A172 (cell line): Measurements from ENCODE around the gene MAP2K5. TPM values are rescaled to one million over a fixed set of nuclear protein-coding genes. Genes with fewer than 3 reads are reported as not detected.
A peak's percentile ranks its signal among the peaks of the same experiment; 100 is the strongest.

ENCODE experiments used
- DNase-seq: peaks from one replicate; pipeline ENCODE4 v3.0.0-alpha.2; 2015; ENCODE audit warnings: low spot score
- total RNA-seq: library from RNA; depleted of rRNA; stranded (reverse); fragments of >200 nt; shearing (Covaris generic); gene quantifications from 2 replicates; pipeline ENCODE4 v1.2.3, GENCODE V29; 2014

Gene MAP2K5
- total RNA-seq, 1 experiment from 2014 or later, result 5.7 TPM

- DNase-seq, result no peak
Measured at GRCh38 chr15:67824976-67825880, 282.7 kb downstream of the MAP2K5 start, which contains the start of gene SKOR1. Gene SKOR1 (plus strand): TSS chr15:67825509. CDS start chr15:67825603, 94 bp downstream.

GRCh38 chr15:67825881-67826716 is 283.6 kb downstream of the MAP2K5 start:
- no peak for DNase-seq

GRCh38 chr15:67826717-67827561 is 284.4 kb downstream of the MAP2K5 start:
- DNase-seq, result no peak

- no peak for DNase-seq
Measured at GRCh38 chr15:67827562-67828277, 285.2 kb downstream of the MAP2K5 start.

GRCh38 chr15:67828278-67828968 is 285.9 kb downstream of the MAP2K5 start:
- DNase-seq, result no peak

GRCh38 chr15:67828969-67829646 is 286.6 kb downstream of the MAP2K5 start:
- DNase-seq, result no peak

GRCh38 chr15:67829647-67830504 is 287.4 kb downstream of the MAP2K5 start:
- no peak for DNase-seq

- DNase-seq, result no peak
Measured at GRCh38 chr15:67831363-67831762, 288.9 kb downstream of the MAP2K5 start.

GRCh38 chr15:67832031-67832551 is 289.6 kb downstream of the MAP2K5 start:
- peak; percentile 44 for DNase-seq

- DNase-seq, result no peak
Measured at GRCh38 chr15:67832897-67833709, 290.6 kb downstream of the MAP2K5 start.

- no peak for DNase-seq
Measured at GRCh38 chr15:67833710-67834511, 291.4 kb downstream of the MAP2K5 start.

- no peak for DNase-seq
Measured at GRCh38 chr15:67834581-67835296, 292.2 kb downstream of the MAP2K5 start.

GRCh38 chr15:67835297-67836133 is 293.0 kb downstream of the MAP2K5 start:
- DNase-seq, result no peak

- no peak for DNase-seq
Measured at GRCh38 chr15:67836134-67836455, 293.6 kb downstream of the MAP2K5 start.

GRCh38 chr15:67836477-67836876 is 294.0 kb downstream of the MAP2K5 start:
- DNase-seq, result no peak
